CD4-positive, alpha-beta T cell treated with Interleukin-4 for 4 hours (primary cell): ENCODE results near the gene FGF21.
"Not testable (repeated sequence)": the region's sequence is repeated elsewhere in the genome, so short reads cannot be mapped to it uniquely, and the experiment has no call there.

Source experiments
- DNase-seq: peaks from one replicate; pipeline ENCODE4 v3.0.0-alpha.2; 2020

FGF21 gene

GRCh38 chr19:48752496-48753365, 2.6 kb upstream of the FGF21 start, which contains the start of gene FUT1:
TSS of gene FUT1 (minus strand) at chr19:48752641. CDS start at chr19:48751281, 1,360 bp downstream.
- no peak for DNase-seq

DNA sequence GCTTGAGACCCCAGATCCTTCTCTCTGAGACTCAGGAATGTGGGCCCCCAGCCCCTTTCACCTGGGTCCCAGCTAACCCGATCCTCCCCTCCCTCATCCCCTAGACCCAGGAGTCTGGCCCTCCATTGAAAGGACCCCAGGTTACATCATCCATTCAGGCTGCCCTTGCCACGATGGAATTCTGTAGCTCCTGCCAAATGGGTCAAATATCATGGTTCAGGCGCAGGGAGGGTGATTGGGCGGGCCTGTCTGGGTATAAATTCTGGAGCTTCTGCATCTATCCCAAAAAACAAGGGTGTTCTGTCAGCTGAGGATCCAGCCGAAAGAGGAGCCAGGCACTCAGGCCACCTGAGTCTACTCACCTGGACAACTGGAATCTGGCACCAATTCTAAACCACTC, 463 bp downstream of the FGF21 start:
- DNase-seq, result no peak

GRCh38 chr19:48756212-48756611, 888 bp downstream of the FGF21 start:
- no peak for DNase-seq

DNA sequence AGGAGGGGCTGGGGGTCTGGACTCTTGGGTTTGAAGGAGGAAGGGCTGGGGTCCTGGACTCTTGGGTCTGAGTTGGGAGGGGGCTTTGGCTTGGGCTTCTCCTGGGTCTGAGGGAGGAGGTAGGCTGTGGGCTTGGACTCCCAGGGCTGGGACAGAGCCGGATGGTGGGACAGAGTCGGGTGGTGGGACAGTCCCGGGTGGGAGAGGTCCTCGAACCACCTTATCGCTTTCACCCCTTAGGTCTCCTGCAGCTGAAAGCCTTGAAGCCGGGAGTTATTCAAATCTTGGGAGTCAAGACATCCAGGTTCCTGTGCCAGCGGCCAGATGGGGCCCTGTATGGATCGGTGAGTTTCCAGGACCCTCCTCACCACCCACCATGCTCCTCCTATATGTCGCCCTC, 1.4 kb downstream of the FGF21 start:
- no peak for DNase-seq

- no peak for DNase-seq
Observed at GRCh38 chr19:48757089-48757675, 1.9 kb downstream of the FGF21 start.

GRCh38 chr19:48757741-48758144, 2.4 kb downstream of the FGF21 start:
- DNase-seq, result no peak

DNA sequence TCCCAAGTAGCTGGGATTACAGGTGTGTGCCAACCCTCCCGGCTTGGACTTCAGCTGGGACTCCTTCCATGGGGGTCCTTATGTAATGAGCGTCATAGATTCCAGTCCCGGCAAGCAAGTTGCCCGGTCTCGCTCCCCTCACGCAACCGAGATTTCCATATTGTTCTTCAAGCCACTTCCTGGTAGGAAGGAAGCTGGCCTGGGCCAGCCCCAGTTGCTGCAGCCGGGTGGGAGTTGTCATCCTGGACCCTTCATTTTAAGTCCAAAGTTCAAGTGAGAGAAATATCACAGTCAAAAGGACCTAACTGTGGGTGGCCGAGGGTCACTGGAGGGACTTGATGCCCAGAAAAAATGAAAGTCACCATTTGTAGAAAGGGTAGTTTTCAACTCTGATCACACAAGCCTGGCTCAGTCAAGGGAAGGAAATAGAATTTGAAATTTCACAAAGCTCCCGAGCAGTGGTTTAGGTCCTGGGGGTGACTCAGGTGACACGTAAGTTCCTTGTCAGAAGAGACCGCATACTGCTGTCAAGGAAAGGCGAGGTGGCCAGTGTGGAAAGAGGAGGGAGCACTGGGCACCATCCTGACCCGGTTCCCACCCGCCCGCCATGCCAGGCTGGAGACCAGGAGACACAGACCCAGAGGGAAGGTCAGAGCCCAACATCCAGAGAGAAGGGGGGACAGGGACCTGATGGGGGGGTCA, 5.3 kb downstream of the FGF21 start:
- DNase-seq, result no peak

DNA sequence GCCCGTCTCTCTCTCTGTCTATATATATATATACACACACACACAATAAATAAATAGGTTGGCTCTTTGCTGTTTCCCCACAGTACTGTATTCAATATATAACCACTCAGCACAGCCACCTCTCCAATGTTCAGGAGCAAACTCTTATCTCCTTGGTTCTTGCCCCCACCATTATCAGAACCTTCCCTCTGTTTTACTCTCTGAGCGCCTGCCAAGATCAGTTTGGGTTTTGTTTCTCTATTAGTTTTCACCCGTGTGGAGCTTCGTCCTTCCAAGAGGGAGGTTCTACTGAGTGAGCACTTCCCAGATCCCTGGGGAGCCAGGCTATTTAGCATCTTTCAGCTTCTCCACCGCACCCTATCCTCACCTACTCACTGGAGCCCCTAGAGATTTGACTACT, 10.5 kb downstream of the FGF21 start:
- not testable (repeated sequence) for DNase-seq

GRCh38 chr19:48768171-48768753, 12.9 kb downstream of the FGF21 start:
- DNase-seq, result not testable (repeated sequence)

GRCh38 chr19:48768994-48769713, 13.8 kb downstream of the FGF21 start:
- no peak for DNase-seq

GRCh38 chr19:48770266-48770665, 14.9 kb downstream of the FGF21 start:
- no peak for DNase-seq

GRCh38 chr19:48770734-48771472, 15.6 kb downstream of the FGF21 start:
- DNase-seq, result no peak

DNA sequence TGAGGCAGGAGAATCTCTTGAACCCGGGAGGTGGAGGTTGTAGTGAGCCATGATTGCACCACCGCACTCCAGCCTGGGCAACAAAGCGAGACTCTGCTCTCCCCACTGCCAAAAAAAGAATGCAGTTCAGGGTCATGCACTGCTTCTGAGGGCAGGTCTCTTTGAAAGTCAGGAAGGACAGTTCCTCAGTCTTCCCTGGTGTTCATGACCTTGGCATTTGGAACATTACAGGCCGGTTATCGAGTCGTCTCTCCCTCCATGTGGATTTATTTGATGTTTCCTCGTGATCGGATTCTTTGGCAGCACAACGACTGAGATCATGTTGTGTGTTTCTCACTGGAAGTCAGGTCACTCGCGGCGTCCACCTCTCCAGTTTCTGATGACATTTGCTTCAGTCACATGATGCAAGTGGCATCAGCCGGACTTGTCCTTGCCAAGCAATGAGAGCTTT, 17.2 kb downstream of the FGF21 start:
- no peak for DNase-seq

DNA sequence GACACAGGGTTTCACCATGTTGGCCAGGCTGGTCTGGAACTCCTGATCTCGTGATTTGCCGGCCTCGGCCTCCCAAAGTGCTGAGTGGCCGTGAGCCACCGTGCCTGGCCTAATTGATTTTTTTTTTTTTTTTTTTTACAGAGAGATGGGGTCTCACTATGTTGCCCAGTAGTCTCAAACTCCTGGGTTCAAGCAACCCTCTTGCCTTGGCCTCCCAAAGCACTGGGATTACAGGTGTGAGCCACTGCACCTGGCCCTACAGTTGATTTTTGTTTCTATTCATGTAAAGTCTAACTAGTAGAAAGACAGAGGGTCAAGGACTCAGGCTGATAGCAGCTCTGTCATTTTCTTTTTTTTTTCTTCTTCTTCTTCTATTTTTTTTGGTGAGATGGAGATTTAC, 21.8 kb downstream of the FGF21 start:
- no peak for DNase-seq

- DNase-seq, result no peak
Observed at GRCh38 chr19:48777720-48778119, 22.4 kb downstream of the FGF21 start.

DNA sequence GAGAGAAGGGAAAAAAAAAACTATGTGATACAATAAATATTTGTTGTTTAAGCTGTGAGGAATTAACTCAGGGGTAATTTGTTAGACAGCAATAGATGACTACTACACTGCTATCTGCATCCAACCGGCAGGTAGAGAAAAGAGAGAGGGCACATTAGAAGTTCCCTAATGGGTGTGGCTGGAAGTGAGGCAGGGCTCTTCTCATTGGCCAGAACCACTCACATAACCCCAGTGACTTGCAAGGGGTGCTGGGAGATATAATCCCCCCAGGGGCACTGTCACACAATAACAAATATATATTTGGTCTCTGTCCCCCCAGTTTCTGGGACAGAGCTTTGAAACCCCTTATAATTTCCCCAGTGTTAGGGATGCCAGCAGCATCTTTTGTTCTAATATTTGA, 24.3 kb downstream of the FGF21 start:
- DNase-seq, result no peak

DNA sequence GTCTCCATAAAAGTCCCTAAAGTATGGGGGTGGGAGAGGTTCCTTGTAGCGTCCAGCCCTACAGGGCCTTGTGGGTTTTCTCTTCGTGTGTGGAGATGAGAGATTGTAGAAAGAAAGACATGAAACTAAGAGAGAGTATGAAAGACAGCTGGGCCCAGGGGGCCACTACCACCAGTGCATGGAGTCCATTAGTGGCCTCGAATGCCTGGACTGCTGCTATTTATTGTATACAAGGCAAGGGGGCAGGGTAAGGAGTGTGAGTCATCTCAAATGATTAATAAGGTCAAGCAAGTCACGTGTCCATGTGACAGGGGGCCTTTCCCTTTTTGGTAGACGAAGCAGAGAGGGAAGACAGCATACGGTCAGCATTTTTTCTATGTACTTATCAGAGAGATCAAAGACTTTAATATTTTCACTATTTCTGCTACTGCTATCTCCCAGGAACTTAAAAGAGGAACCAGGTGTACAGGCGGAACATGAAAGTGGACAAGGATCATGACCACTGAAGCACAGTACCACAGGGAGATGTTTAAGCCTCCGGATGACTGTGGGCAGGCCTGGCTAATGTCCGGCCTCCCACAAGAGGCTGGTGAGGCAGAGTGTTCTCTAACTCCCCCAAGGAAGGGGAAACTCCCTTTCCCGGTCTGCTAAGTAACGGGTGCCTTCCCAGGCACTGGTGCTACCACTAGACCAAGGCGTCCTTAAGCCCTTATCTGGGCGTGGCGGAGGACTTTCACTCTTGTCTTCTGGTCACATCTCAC, 25.5 kb downstream of the FGF21 start:
- DNase-seq, result peak; percentile 10

DNA sequence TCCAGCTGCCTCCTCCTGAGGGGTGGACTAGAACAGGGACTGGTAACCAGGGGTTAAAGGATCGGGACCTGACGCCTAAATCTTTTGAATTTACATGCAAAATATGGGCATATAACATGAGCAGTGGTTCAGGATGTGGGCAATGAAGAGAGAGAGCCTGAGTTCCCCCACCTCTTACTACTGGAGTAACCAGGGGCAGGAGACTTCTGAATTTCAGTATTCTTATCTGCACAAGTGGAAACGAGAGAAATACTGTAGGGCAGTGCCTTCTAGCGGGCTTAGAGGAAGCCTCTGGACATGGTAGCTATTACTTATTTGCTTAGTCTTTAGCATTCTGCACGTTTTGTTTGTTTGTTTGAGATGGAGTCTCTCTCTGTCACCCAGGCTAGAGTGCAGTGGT, 29.2 kb downstream of the FGF21 start:
- DNase-seq, result no peak

- DNase-seq, result not testable (repeated sequence)
Observed at GRCh38 chr19:48786422-48786821, 31.1 kb downstream of the FGF21 start.

DNA sequence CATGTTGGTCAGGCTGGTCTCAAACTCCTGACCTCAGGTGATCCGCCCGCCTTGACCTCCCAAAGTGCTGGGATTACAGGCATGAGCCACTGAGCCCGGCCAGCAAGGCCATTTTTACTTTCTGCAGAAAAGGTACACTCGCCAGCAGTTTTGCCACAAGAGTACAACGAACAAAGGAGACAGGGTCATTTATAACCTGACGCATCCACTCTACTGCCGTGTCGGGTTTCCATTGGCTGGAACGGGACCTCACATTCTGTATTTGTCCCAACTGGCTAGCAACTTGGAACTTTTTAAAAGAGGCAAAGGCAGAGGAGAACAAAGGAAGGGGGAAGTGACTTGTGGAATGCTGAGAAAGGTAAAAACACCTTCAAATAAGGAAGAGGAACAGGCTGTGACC, 32.0 kb downstream of the FGF21 start:
- DNase-seq, result not testable (repeated sequence)

DNA sequence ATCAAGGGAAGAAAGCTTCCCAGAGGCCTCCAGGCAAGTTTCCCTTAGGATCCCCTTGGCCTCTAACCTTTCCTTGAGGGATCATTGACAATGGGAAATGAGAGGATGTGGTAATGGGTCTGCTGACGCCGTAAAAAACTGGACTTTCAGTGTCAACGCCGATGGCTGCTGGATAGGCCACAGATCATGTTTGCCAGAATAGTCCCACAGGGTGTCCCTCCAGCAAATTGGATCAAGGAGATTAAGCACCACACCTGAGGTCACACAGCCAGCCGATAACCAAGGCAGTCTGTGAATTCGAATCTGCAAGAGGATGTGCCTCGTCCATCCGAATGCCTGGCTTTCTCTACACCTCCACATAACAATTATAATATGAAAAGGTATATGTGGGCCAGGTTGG, 37.9 kb downstream of the FGF21 start:
- DNase-seq, result no peak
